Measurements from ENCODE around the gene EPO.
A peak's percentile ranks its signal among the peaks of the same experiment; 100 is the strongest.

EPO gene

GRCh38 chr7:100720279-100720670, at the start of gene EPO:
Gene EPO, plus strand, starts transcription at chr7:100720468. Its CDS starts 513 bp downstream, at chr7:100720981.
- no peak for DNase-seq (ENCODE audit: extremely low spot score)
- TF ChIP-seq CTCF (IDR thresholded peaks at IDR 0.05; ENCODE audit: control extremely low read depth, extremely low read depth, low read depth, missing control alignments), result no peak
- POLR2A ChIA-PET, result no interaction called here
- CTCF ChIA-PET, result interaction anchor here (1.7 kb wide), 1 partner anchor 15 kb away, joined by 9 read pairs; the partner anchor contains the start of gene POP7

- DNase-seq (ENCODE audit: extremely low spot score), result no peak
- ChIA-PET CTCF (interaction anchor here (1.5 to 1.7 kb wide), 2 partner anchors 34 to 42 kb away, joined by 4 to 5 read pairs; partner anchors contain the start of gene POP7), POLR2A (interaction anchor here (0.7 kb wide), 1 partner anchor 1362 kb away, joined by 3 read pairs; no protein-coding TSS in a partner anchor)
- no peak for TF ChIP-seq CTCF (IDR thresholded peaks at IDR 0.05; ENCODE audit: control extremely low read depth, extremely low read depth, low read depth, missing control alignments)
Measured at GRCh38 chr7:100671353-100672327, 48.6 kb upstream of the EPO start.

- TF ChIP-seq CTCF (IDR thresholded peaks at IDR 0.05; ENCODE audit: control extremely low read depth, extremely low read depth, low read depth, missing control alignments), result no peak
- ChIA-PET CTCF (interaction anchor here (0.6 to 1.5 kb wide), 5 partner anchors 17 to 110 kb away, joined by 3 to 5 read pairs (median 3); no protein-coding TSS in a partner anchor), POLR2A (interaction anchor here (0.5 to 1.0 kb wide), 2 partner anchors 9 to 87 kb away, joined by 3 read pairs; partner anchors contain the start of gene FBXO24)
- DNase-seq (ENCODE audit: extremely low spot score), result peak; percentile 97
Measured at GRCh38 chr7:100673302-100673941, 46.8 kb upstream of the EPO start, which contains the start of gene GNB2. Gene GNB2, plus strand, starts transcription at chr7:100673740. Its CDS starts 2,526 bp downstream, at chr7:100676266.

- POLR2A ChIA-PET, result no interaction called here
- TF ChIP-seq CTCF (IDR thresholded peaks at IDR 0.05; ENCODE audit: control extremely low read depth, extremely low read depth, low read depth, missing control alignments), result no peak
- no peak for DNase-seq (ENCODE audit: extremely low spot score)
- CTCF ChIA-PET, result interaction anchor here (1.1 to 1.8 kb wide), 3 partner anchors 18 to 178 kb away, joined by 3 to 10 read pairs (median 9); partner anchors contain the start of genes POP7 and SLC12A9
Measured at GRCh38 chr7:100673942-100674410, 46.3 kb upstream of the EPO start.

GRCh38 chr7:100674411-100675104, 45.7 kb upstream of the EPO start:
- POLR2A ChIA-PET, result interaction anchor here (0.6 kb wide), 2 partner anchors 568 to 1266 kb away, joined by 5 to 12 read pairs; partner anchors contain the start of gene BUD31
- DNase-seq (ENCODE audit: extremely low spot score), result no peak
- CTCF ChIA-PET, result interaction anchor here (0.6 to 1.8 kb wide), 4 partner anchors 18 to 267 kb away, joined by 3 to 10 read pairs (median 6); partner anchors contain the start of genes POP7 and SLC12A9
- no peak for TF ChIP-seq CTCF (IDR thresholded peaks at IDR 0.05; ENCODE audit: control extremely low read depth, extremely low read depth, low read depth, missing control alignments)

Measured in GM10248 (cell line).